ENCODE data around the gene CENPQ. TPM values are rescaled to one million over a fixed set of nuclear protein-coding genes. Genes with fewer than 3 reads are reported as not detected.

CENPQ gene
- total and polyA plus RNA-seq, 5 donors = 4.1 to 8.3 (median 6.5) TPM

DNA sequence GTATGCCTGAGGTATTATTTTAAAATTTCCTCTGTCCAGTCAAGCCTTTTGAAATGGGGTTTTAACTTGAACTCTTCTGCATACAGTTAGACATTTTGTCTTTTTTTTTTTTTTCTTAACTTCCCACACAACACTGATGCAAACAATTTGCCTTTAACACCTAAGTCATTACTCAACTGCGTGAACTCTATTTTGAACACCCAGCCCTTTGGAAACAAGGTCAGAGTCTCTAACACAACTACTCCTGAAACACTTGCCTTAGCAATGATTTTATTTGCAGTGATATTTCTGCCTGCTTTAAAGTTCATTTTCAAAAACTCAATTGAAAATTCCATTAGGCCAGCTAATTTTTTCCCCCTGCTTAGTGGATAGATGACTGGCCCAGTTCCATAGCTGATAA lies 60.7 kb downstream of the CENPQ start:
- no peak overlapping the region for H3K27ac ChIP-seq (ENCODE audit: low read length)
- no peaks in the 10 kb centered on the region for H3K4me1 ChIP-seq (ENCODE audit: control insufficient read depth, insufficient read depth, low read length)
- WGBS = 90% methylated on average over 1 of the region's 1 CpG
- intact Hi-C loops (cut with DNase I) = no loop called here
- H3K9me3 ChIP-seq (ENCODE audit: control insufficient read depth, low read length) = no peaks in the 10 kb centered on the region
- ATAC-seq (no peak), DNase-seq (no peak)
- H3K27me3 ChIP-seq (ENCODE audit: control insufficient read depth, insufficient read depth) = no peaks in the 10 kb centered on the region
- H3K4me3 ChIP-seq (ENCODE audit: low read length) = no peak overlapping the region

DNA sequence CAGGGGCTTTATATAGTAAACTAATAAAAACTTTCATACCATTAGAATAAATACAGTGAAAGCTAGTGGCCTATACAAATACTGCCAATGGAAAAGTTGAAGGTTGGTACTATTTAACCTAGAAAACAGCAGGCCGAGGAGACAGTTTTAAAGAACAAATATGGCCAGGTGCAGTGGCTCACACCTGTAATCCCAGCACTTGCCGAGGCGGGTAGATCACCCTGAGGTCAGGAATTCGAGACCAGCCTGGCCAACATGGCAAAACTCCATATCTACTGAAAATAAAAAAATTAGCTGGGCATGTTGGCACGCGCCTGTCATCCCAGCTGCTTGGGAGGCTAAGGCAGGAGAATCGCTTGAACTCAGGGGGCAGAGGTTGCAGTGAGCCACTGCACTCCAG lies 61.4 kb downstream of the CENPQ start:
- no peak overlapping the region for H3K4me3 ChIP-seq (ENCODE audit: low read length)
- DNase-seq (no peak), ATAC-seq (no peak)
- intact Hi-C loops (cut with DNase I) = no loop called here
- no peaks in the 10 kb centered on the region for H3K9me3 ChIP-seq (ENCODE audit: control insufficient read depth, low read length)
- H3K4me1 ChIP-seq (ENCODE audit: control insufficient read depth, insufficient read depth, low read length) = no peaks in the 10 kb centered on the region
- H3K27me3 ChIP-seq (ENCODE audit: control insufficient read depth, insufficient read depth) = no peaks in the 10 kb centered on the region
- WGBS = 89% methylated on average over 7 of the region's 7 CpGs
- H3K27ac ChIP-seq (ENCODE audit: low read length) = no peak overlapping the region

- H3K4me1 ChIP-seq (ENCODE audit: control insufficient read depth, insufficient read depth, low read length) = no peaks in the 10 kb centered on the region
- no peak overlapping the region for H3K27ac ChIP-seq (ENCODE audit: low read length)
- ATAC-seq (no peak), DNase-seq (no peak)
- H3K27me3 ChIP-seq (ENCODE audit: control insufficient read depth, insufficient read depth) = no peaks in the 10 kb centered on the region
- no peaks in the 10 kb centered on the region for H3K9me3 ChIP-seq (ENCODE audit: control insufficient read depth, low read length)
- no peak overlapping the region for H3K4me3 ChIP-seq (ENCODE audit: low read length)
- intact Hi-C loops (cut with DNase I) = no loop called here
- 68% methylated on average over 12 of the region's 12 CpGs for WGBS
These were observed 63.4 kb downstream of the CENPQ start for GRCh38 chr6:49526598-49526997.

- intact Hi-C loops (cut with DNase I) = no loop called here
- Histone ChIP-seq H3K27ac (ENCODE audit: low read length) (no peak overlapping the region), H3K4me1 (ENCODE audit: control insufficient read depth, insufficient read depth, low read length) (no peaks in the 10 kb centered on the region), H3K27me3 (ENCODE audit: control insufficient read depth, insufficient read depth) (no peaks in the 10 kb centered on the region), H3K4me3 (ENCODE audit: low read length) (no peak overlapping the region), H3K9me3 (ENCODE audit: control insufficient read depth, low read length) (no peaks in the 10 kb centered on the region)
- 59% methylated on average over 1 of the region's 1 CpG for WGBS
- DNase-seq = no peak
- ATAC-seq = no peak
These were observed 64.2 kb downstream of the CENPQ start for GRCh38 chr6:49527320-49527719.

DNA sequence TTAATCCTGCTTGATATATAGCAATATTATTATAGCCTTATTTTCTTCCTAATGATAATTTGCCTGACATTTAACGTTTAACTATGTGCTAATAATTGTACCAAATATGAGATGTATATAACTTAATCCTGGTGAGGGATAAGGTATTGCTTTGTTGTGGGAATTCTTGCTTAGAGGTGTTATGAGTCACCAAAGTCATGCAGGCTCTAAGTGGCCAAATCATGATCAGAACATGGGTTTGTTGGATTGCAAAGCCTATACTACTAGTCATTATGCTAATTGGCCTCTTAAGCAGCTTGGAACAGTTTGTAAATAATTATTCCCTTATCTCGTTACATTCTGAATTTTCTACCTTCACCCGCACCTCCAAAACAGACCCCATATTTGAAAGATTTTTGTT lies 65.4 kb downstream of the CENPQ start:
- Histone ChIP-seq H3K27me3 (ENCODE audit: control insufficient read depth, insufficient read depth) (no peaks in the 10 kb centered on the region), H3K4me3 (ENCODE audit: low read length) (no peak overlapping the region), H3K9me3 (ENCODE audit: control insufficient read depth, low read length) (no peaks in the 10 kb centered on the region), H3K27ac (ENCODE audit: low read length) (no peak overlapping the region), H3K4me1 (ENCODE audit: control insufficient read depth, insufficient read depth, low read length) (no peaks in the 10 kb centered on the region)
- DNase-seq (no peak), ATAC-seq (no peak)
- intact Hi-C loops (cut with DNase I) = no loop called here
- 58% methylated on average over 3 of the region's 3 CpGs for WGBS

GRCh38 chr6:49530141-49530776 lies 67.1 kb downstream of the CENPQ start:
- Histone ChIP-seq H3K4me1 (ENCODE audit: control insufficient read depth, insufficient read depth, low read length) (no peaks in the 10 kb centered on the region), H3K4me3 (ENCODE audit: low read length) (no peak overlapping the region), H3K27me3 (ENCODE audit: control insufficient read depth, insufficient read depth) (no peaks in the 10 kb centered on the region), H3K27ac (ENCODE audit: low read length) (no peak overlapping the region), H3K9me3 (ENCODE audit: control insufficient read depth, low read length) (no peaks in the 10 kb centered on the region)
- DNase-seq (no peak), ATAC-seq (no peak)
- WGBS = 73% methylated on average over 2 of the region's 2 CpGs
- intact Hi-C loops (cut with DNase I) = loop anchor here (5.0 to 10.0 kb wide), 4 partner anchors 65 to 325 kb away; no protein-coding TSS in a partner anchor

GRCh38 chr6:49531774-49532569 lies 68.8 kb downstream of the CENPQ start:
- DNase-seq = no peak
- Histone ChIP-seq H3K4me1 (ENCODE audit: control insufficient read depth, insufficient read depth, low read length) (no peaks in the 10 kb centered on the region), H3K9me3 (ENCODE audit: control insufficient read depth, low read length) (no peaks in the 10 kb centered on the region), H3K4me3 (ENCODE audit: low read length) (no peak overlapping the region), H3K27me3 (ENCODE audit: control insufficient read depth, insufficient read depth) (no peaks in the 10 kb centered on the region), H3K27ac (ENCODE audit: low read length) (no peak overlapping the region)
- 7% methylated on average over 3 of the region's 3 CpGs for WGBS
- intact Hi-C loops (cut with DNase I) = loop anchor here (5.0 to 10.0 kb wide), 4 partner anchors 63 to 323 kb away; no protein-coding TSS in a partner anchor
- peak; percentile 62 to 69 for ATAC-seq

- WGBS = 85% methylated on average over 5 of the region's 5 CpGs
- DNase-seq = no peak
- H3K9me3 ChIP-seq (ENCODE audit: control insufficient read depth, low read length) = no peaks in the 10 kb centered on the region
- intact Hi-C loops (cut with DNase I) = loop anchor here in 1 of 4 donors (10.0 kb wide), 2 partner anchors 59 to 319 kb away; no protein-coding TSS in a partner anchor
- no peak for ATAC-seq
- H3K4me1 ChIP-seq (ENCODE audit: control insufficient read depth, insufficient read depth, low read length) = no peaks in the 10 kb centered on the region
- no peak overlapping the region for H3K27ac ChIP-seq (ENCODE audit: low read length)
- H3K4me3 ChIP-seq (ENCODE audit: low read length) = no peak overlapping the region
- no peaks in the 10 kb centered on the region for H3K27me3 ChIP-seq (ENCODE audit: control insufficient read depth, insufficient read depth)
These were observed 72.6 kb downstream of the CENPQ start for GRCh38 chr6:49535795-49536194.

GRCh38 chr6:49539102-49539501 lies 75.9 kb downstream of the CENPQ start:
- DNase-seq (no peak), ATAC-seq (no peak)
- WGBS = 99% methylated on average over 3 of the region's 3 CpGs
- H3K9me3 ChIP-seq (ENCODE audit: control insufficient read depth, low read length) = no peaks in the 10 kb centered on the region
- H3K4me1 ChIP-seq (ENCODE audit: control insufficient read depth, insufficient read depth, low read length) = no peaks in the 10 kb centered on the region
- H3K27ac ChIP-seq (ENCODE audit: low read length) = no peak overlapping the region
- intact Hi-C loops (cut with DNase I) = loop anchor here in 1 of 4 donors (10.0 kb wide), 2 partner anchors 56 to 316 kb away; no protein-coding TSS in a partner anchor
- H3K4me3 ChIP-seq (ENCODE audit: low read length) = no peak overlapping the region
- no peaks in the 10 kb centered on the region for H3K27me3 ChIP-seq (ENCODE audit: control insufficient read depth, insufficient read depth)

- intact Hi-C loops (cut with DNase I) = no loop called here
These were observed 77.4 kb downstream of the CENPQ start for GRCh38 chr6:49540614-49541013.

GRCh38 chr6:49541210-49541724 lies 78.1 kb downstream of the CENPQ start:
- WGBS = 40% methylated on average over 1 of the region's 1 CpG
- ATAC-seq = peak in 1 of 2 donors; percentile 36
- no peaks in the 10 kb centered on the region for H3K9me3 ChIP-seq (ENCODE audit: control insufficient read depth, low read length)
- H3K4me3 ChIP-seq (ENCODE audit: low read length) = no peak overlapping the region
- no peaks in the 10 kb centered on the region for H3K4me1 ChIP-seq (ENCODE audit: control insufficient read depth, insufficient read depth, low read length)
- H3K27me3 ChIP-seq (ENCODE audit: control insufficient read depth, insufficient read depth) = no peaks in the 10 kb centered on the region
- DNase-seq = no peak
- intact Hi-C loops (cut with DNase I) = no loop called here
- no peak overlapping the region for H3K27ac ChIP-seq (ENCODE audit: low read length)

More at GRCh38 chr6:49540614-49541013, 77.4 kb downstream of the CENPQ start:
- no peak overlapping the region for H3K4me3 ChIP-seq (ENCODE audit: low read length)
- no peaks in the 10 kb centered on the region for H3K9me3 ChIP-seq (ENCODE audit: control insufficient read depth, low read length)
- no peak for ATAC-seq
- DNase-seq = no peak
- H3K27ac ChIP-seq (ENCODE audit: low read length) = no peak overlapping the region
- H3K27me3 ChIP-seq (ENCODE audit: control insufficient read depth, insufficient read depth) = no peaks in the 10 kb centered on the region
- H3K4me1 ChIP-seq (ENCODE audit: control insufficient read depth, insufficient read depth, low read length) = no peaks in the 10 kb centered on the region

Data from right cardiac atrium (tissue), 5 donors.